Measurements from ENCODE around the gene CR1L. TPM values are rescaled to one million over a fixed set of nuclear protein-coding genes. Genes with fewer than 3 reads are reported as not detected.
A peak's percentile ranks its signal among the peaks of the same experiment; 100 is the strongest.

The CR1L gene
- total and polyA plus RNA-seq, 9 of the 15 experiments (the other 6 are each of a cell fraction or from before 2014, with no cell fraction given) = 10.1 to 74.8 (median 34.3) TPM

GRCh38 chr1:207745839-207746767, 101.2 kb downstream of the CR1L start (continued):
- TF ChIP-seq GABPA (tag; conservative IDR thresholded peaks at IDR 0.05; ENCODE audit: low read depth) (no peak), TRIM25 (IDR thresholded peaks at IDR 0.05; ENCODE audit: borderline replicate concordance) (no peak), HIVEP1 (CRISPR knock-in tag; IDR thresholded peaks at IDR 0.05) (no peak), ZNF586 (CRISPR knock-in tag; conservative IDR thresholded peaks at IDR 0.05) (no peak), ZBTB34 (CRISPR knock-in tag; IDR thresholded peaks at IDR 0.05) (no peak), CBX2 (IDR thresholded peaks at IDR 0.05; ENCODE audit: insufficient read depth, low read length, poor library complexity, severe bottlenecking) (no peak), THAP12 (CRISPR knock-in tag; IDR thresholded peaks at IDR 0.05) (no peak), FOXA3 (CRISPR knock-in tag; conservative IDR thresholded peaks at IDR 0.05 in 1 of 2, IDR thresholded peaks at IDR 0.05 in 1 of 2) (no peak), SP1 (CRISPR knock-in tag; IDR thresholded peaks at IDR 0.05) (peak; percentile 52; the same call in 1 of the 2 replicates), RHOXF2B (CRISPR knock-in tag; conservative IDR thresholded peaks at IDR 0.05) (no peak), GTF2F1 (IDR thresholded peaks at IDR 0.05; ENCODE audit: low read depth, low read length) (no peak), KLF13 (tag; IDR thresholded peaks at IDR 0.05; ENCODE audit: borderline replicate concordance, low read depth) (no peak), ETV5 (CRISPR knock-in tag; IDR thresholded peaks at IDR 0.05; ENCODE audit: low read depth) (0 out of 2 replicates have a peak, but pooled peaks have one; percentile 29), NEUROD1 (IDR thresholded peaks at IDR 0.05; ENCODE audit: borderline replicate concordance, low read depth, low read length, partially characterized antibody) (no peak), KDM1A (IDR thresholded peaks at IDR 0.05) (peak; percentile 42 to 76; a peak in 2 of 4 replicates), ZKSCAN3 (CRISPR knock-in tag; IDR thresholded peaks at IDR 0.05) (no peak), PATZ1 (CRISPR knock-in tag; IDR thresholded peaks at IDR 0.05; ENCODE audit: borderline replicate concordance) (no peak), NUFIP1 (IDR thresholded peaks at IDR 0.05; ENCODE audit: partially characterized antibody) (no peak), NR2C2 (CRISPR knock-in tag; IDR thresholded peaks at IDR 0.05) (no peak), NR2C2 (tag; IDR thresholded peaks at IDR 0.05) (no peak; the same call in 1 of the 2 replicates)

Data from K562 (cell line).